C4-2B (cell line): ENCODE measurements around the gene FRMD4B.

Source experiments
- H3K27ac ChIP-seq: fragments of 450-650 bp; 2 replicates; pipeline ENCODE4 v1.5.1; 2017
- CTCF ChIP-seq: fragments of 450-650 bp; conservative IDR thresholded peaks from 2 replicates; pipeline ENCODE4 v1.5.1; 2017; ENCODE audit warnings: mild to moderate bottlenecking
- ZFX ChIP-seq: fragments of 450-650 bp; IDR thresholded peaks from 2 replicates; pipeline ENCODE4 v1.6.1; 2017

Gene FRMD4B

GRCh38 chr3:69203631-69204314 is 182.1 kb downstream of the FRMD4B start:
- no peak overlapping the region for H3K27ac ChIP-seq
- TF ChIP-seq ZFX, result no peak
- no peak for TF ChIP-seq CTCF

GRCh38 chr3:69201658-69202057 is 184.2 kb downstream of the FRMD4B start:
- H3K27ac ChIP-seq, result peak overlapping the region; percentile 46; the same call in 1 of the 2 replicates
- TF ChIP-seq ZFX (no peak), CTCF (no peak)

GRCh38 chr3:69200384-69201068 is 185.4 kb downstream of the FRMD4B start:
- no peak for TF ChIP-seq CTCF
- TF ChIP-seq ZFX, result no peak
- peak overlapping the region; percentile 85; the same call in 1 of the 2 replicates for H3K27ac ChIP-seq

GRCh38 chr3:69199942-69200341 is 185.9 kb downstream of the FRMD4B start:
- no peak for TF ChIP-seq CTCF
- no peak for TF ChIP-seq ZFX
- H3K27ac ChIP-seq, result peak overlapping the region; percentile 85; the same call in 1 of the 2 replicates

- no peak for TF ChIP-seq ZFX
- TF ChIP-seq CTCF, result no peak
- no peak overlapping the region for H3K27ac ChIP-seq
Observed at GRCh38 chr3:69197922-69198530, 187.9 kb downstream of the FRMD4B start.

- H3K27ac ChIP-seq, result no peak overlapping the region
- TF ChIP-seq CTCF, result no peak
- no peak for TF ChIP-seq ZFX
Observed at GRCh38 chr3:69197455-69197854, 188.4 kb downstream of the FRMD4B start.

- H3K27ac ChIP-seq, result no peak overlapping the region
- no peak for TF ChIP-seq ZFX
- TF ChIP-seq CTCF, result no peak
Observed at GRCh38 chr3:69196876-69197275, 189.0 kb downstream of the FRMD4B start.
